HepG2 (cell line): Measurements from ENCODE around the gene DCST2. TPM values are rescaled to one million over a fixed set of nuclear protein-coding genes. Genes with fewer than 3 reads are reported as not detected.
A peak's percentile ranks its signal among the peaks of the same experiment; 100 is the strongest.

ENCODE experiments used
- BRCA1 ChIP-seq: sonication (generic); formaldehyde crosslinking; IDR thresholded peaks from 2 replicates; pipeline ENCODE4 v1.4.0; 2020; ENCODE audit warnings: missing genetic modification reagents
- ELF1 ChIP-seq: sonication (generic); formaldehyde crosslinking; IDR thresholded peaks from 2 replicates; pipeline ENCODE4 v1.4.0; 2020; ENCODE audit warnings: missing genetic modification reagents
- GABPA ChIP-seq, 2 experiments: IDR thresholded peaks; 2 replicates each; pipeline ENCODE4 v1.6.1; 2011 to 2016; ENCODE audit warnings: low read depth in 2 of 2, low read length in 1 of 2, missing biosample characterization in 1 of 2, missing genetic modification characterization in 1 of 2
- HIC2 ChIP-seq: sonication (generic); formaldehyde crosslinking; IDR thresholded peaks from 2 replicates; pipeline ENCODE4 v1.9.0; 2022; ENCODE audit warnings: low read depth, missing genetic modification reagents
- HNF1B ChIP-seq: sonication (generic); formaldehyde crosslinking; IDR thresholded peaks from 2 replicates; pipeline ENCODE4 v1.5.1; 2020; ENCODE audit warnings: mild to moderate bottlenecking, moderate library complexity, missing genetic modification reagents
- KDM2A ChIP-seq: sonication (generic); formaldehyde crosslinking; IDR thresholded peaks from 2 replicates; pipeline ENCODE4 v1.4.0; 2020; ENCODE audit warnings: low read depth, missing genetic modification reagents, borderline replicate concordance
- KLF16 ChIP-seq, 2 experiments: sonication (generic) in 1 of 2; formaldehyde crosslinking in 1 of 2; IDR thresholded peaks; 2 replicates each; pipeline versions ENCODE4 v1.6.1 to v1.8.0; 2016 to 2023; ENCODE audit warnings: missing genetic modification reagents in 2 of 2, missing compliant biosample characterization in 1 of 2
- NR2F6 ChIP-seq, 2 experiments: IDR thresholded peaks; 2 replicates each; pipeline ENCODE4 v1.6.1; 2016; ENCODE audit warnings: antibody characterized with exemption in 1 of 2, mild to moderate bottlenecking in 1 of 2
- PHF8 ChIP-seq: sonication (generic); formaldehyde crosslinking; IDR thresholded peaks from 2 replicates; pipeline ENCODE4 v1.5.0; 2020; ENCODE audit warnings: missing genetic modification reagents
- RAD21 ChIP-seq: fragments of 450-650 bp; formaldehyde crosslinking; IDR thresholded peaks from 2 replicates; pipeline ENCODE4 v1.5.0; 2020; ENCODE audit warnings: mild to moderate bottlenecking
- SRSF9 ChIP-seq: fragments of 200-400 bp; formaldehyde crosslinking; IDR thresholded peaks from 2 replicates; pipeline ENCODE4 v1.6.1; 2018; ENCODE audit warnings: borderline replicate concordance, mild to moderate bottlenecking, low read depth, low read length; ENCODE audit not compliant: insufficient read depth, poor library complexity, severe bottlenecking
- STAG1 ChIP-seq: sonication (generic); formaldehyde crosslinking; IDR thresholded peaks from 2 replicates; pipeline ENCODE4 v1.4.0; 2020; ENCODE audit warnings: missing genetic modification reagents
- THAP9 ChIP-seq: sonication (generic); formaldehyde crosslinking; IDR thresholded peaks from 2 replicates; pipeline ENCODE4; 2020; ENCODE audit warnings: missing genetic modification reagents, mild to moderate bottlenecking, borderline replicate concordance
- ZNF597 ChIP-seq: sonication (generic); formaldehyde crosslinking; IDR thresholded peaks from 2 replicates; pipeline ENCODE4 v1.5.0; 2020; ENCODE audit warnings: missing genetic modification reagents
- ZNF883 ChIP-seq: sonication (generic); formaldehyde crosslinking; IDR thresholded peaks from 2 replicates; pipeline ENCODE4 v1.5.1; 2020; ENCODE audit warnings: mild to moderate bottlenecking, missing genetic modification reagents; ENCODE audit errors: not compliant biosample characterization
- polyA plus RNA-seq, 8 experiments: library from polyadenylated mRNA; depleted of rRNA in 3 of 8; stranded (reverse) in 7 of 8; unstranded in 1 of 8; fragments of >200 nt; fragmentation: Illumina TruSeq in 4 of 8; extraction: Trizol in 4 of 8; gene quantifications; 2 replicates each; pipeline versions ENCODE4 v1.2.1 to v1.2.3, GENCODE V29; 2011 to 2016; ENCODE audit warnings: low read depth in 4 of 8, missing spikeins in 1 of 8, mixed read lengths in 1 of 8; ENCODE audit not compliant: insufficient read depth in 1 of 8
- total RNA-seq, 5 experiments: library from RNA; depleted of rRNA; stranded (reverse); fragments of >200 nt; fragmentation: Illumina TruSeq; extraction: Trizol; gene quantifications; 2 replicates each; pipeline ENCODE4 v1.2.3, GENCODE V29; 2016; ENCODE audit warnings: low read depth in 1 of 5

The DCST2 gene
- total and polyA plus RNA-seq, 2 of the 13 experiments (the other 11 are each of a cell fraction or from before 2014, with no cell fraction given): 0.74 TPM; not detected in 1

- TF ChIP-seq HNF1B (CRISPR knock-in tag) (no peak), HIC2 (CRISPR knock-in tag) (no peak), ELF1 (CRISPR knock-in tag) (no peak), STAG1 (peak; percentile 46), GABPA (IDR thresholded peaks at IDR 0.05; ENCODE audit: low read depth, low read length) (no peak), GABPA (CRISPR knock-in tag; IDR thresholded peaks at IDR 0.05; ENCODE audit: low read depth) (no peak), ZNF883 (CRISPR knock-in tag) (peak; percentile 7), BRCA1 (CRISPR knock-in tag) (no peak), RAD21 (CRISPR knock-in tag) (peak; percentile 20; the same call in 1 of the 2 replicates), KLF16 (CRISPR knock-in tag; IDR thresholded peaks at IDR 0.05) (no peak), NR2F6 (IDR thresholded peaks at IDR 0.05) (no peak), NR2F6 (CRISPR knock-in tag; IDR thresholded peaks at IDR 0.05) (peak; percentile 51; the same call in 1 of the 2 replicates), KDM2A (CRISPR knock-in tag) (no peak), ZNF597 (CRISPR knock-in tag) (no peak), THAP9 (no peak), SRSF9 (no peak), PHF8 (CRISPR knock-in tag) (no peak)
Observed at GRCh38 chr1:154988058-154988954, 45.3 kb downstream of the DCST2 start (continued).
